Smooth muscle cell (in vitro differentiated cells): ENCODE data around the gene EIF2S1. TPM values are rescaled to one million over a fixed set of nuclear protein-coding genes. Genes with fewer than 3 reads are reported as not detected.

Experiments used
- DNase-seq: peaks from one replicate; lab custom pipeline; 2025; ENCODE audit not compliant: unreplicated experiment; lab: John Stamatoyannopoulos, UW
- H2AFZ ChIP-seq: fragments of 200-600 bp; sonication (generic); 2 replicates; pipeline ENCODE4 v1.6.0; 2016; ENCODE audit warnings: antibody characterized with exemption, low read depth, mild to moderate bottlenecking
- H3F3A ChIP-seq: fragments of 200-600 bp; sonication (generic); 2 replicates; pipeline ENCODE4 v1.6.0; 2017; ENCODE audit warnings: antibody characterized with exemption, low read depth
- H3K27ac ChIP-seq: fragments of 200-600 bp; sonication (generic); 2 replicates; pipeline ENCODE4 v1.5.1; 2016; ENCODE audit warnings: low read depth, mild to moderate bottlenecking
- H3K27me3 ChIP-seq: fragments of 200-600 bp; sonication (generic); 2 replicates; pipeline ENCODE4 v1.6.1; 2016; ENCODE audit warnings: low read depth, mild to moderate bottlenecking
- H3K36me3 ChIP-seq: fragments of 200-600 bp; sonication (generic); 2 replicates; pipeline ENCODE4 v1.5.1; 2016; ENCODE audit warnings: low read depth
- H3K4me1 ChIP-seq: fragments of 200-600 bp; sonication (generic); 2 replicates; pipeline ENCODE4 v1.5.1; 2016; ENCODE audit warnings: low read depth
- H3K4me2 ChIP-seq: fragments of 200-600 bp; sonication (generic); 2 replicates; pipeline ENCODE4 v1.6.0; 2016; ENCODE audit warnings: mild to moderate bottlenecking
- H3K4me3 ChIP-seq: fragments of 200-600 bp; sonication (generic); 2 replicates; pipeline ENCODE4 v1.5.1; 2016; ENCODE audit warnings: mild to moderate bottlenecking
- H3K79me2 ChIP-seq: fragments of 200-600 bp; sonication (generic); 2 replicates; pipeline ENCODE4 v1.6.0; 2016; ENCODE audit warnings: low read depth, mild to moderate bottlenecking
- H3K9ac ChIP-seq: fragments of 200-600 bp; sonication (generic); 2 replicates; pipeline ENCODE4 v1.6.0; 2016; ENCODE audit warnings: low read depth
- H3K9me3 ChIP-seq: fragments of 200-600 bp; sonication (generic); replicated peaks from 2 replicates; pipeline ENCODE4 v1.5.1; 2016; ENCODE audit warnings: low read depth
- H4K20me1 ChIP-seq: fragments of 200-600 bp; sonication (generic); 2 replicates; pipeline ENCODE4 v1.6.0; 2016; ENCODE audit warnings: low read depth
- WGBS: methylation state at CpG from one replicate; pipeline ENCODE4 v1.1.7; 2016; ENCODE audit warnings: low lambda C conversion rate; 5-methylcytosine and 5-hydroxymethylcytosine counted together
- polyA plus RNA-seq: library from polyadenylated mRNA; unstranded; fragments of >200 nt; fragmentation: Nextera tagmentation; extraction: Ambion mirVana; gene quantifications from 2 replicates; pipeline ENCODE4 v1.2.1, GENCODE V29; 2016
- total RNA-seq: library from RNA; depleted of rRNA; stranded (reverse); fragments of >200 nt; gene quantifications from 2 replicates; pipeline ENCODE4 v1.2.3, GENCODE V29; 2014
- TF ChIP-seq, protein P1 (sequence below): fragments of 200-600 bp; sonication (generic); IDR thresholded peaks from 2 replicates; pipeline ENCODE4 v1.5.1; 2017; ENCODE audit warnings: borderline replicate concordance, mild to moderate bottlenecking, antibody characterized with exemption; ENCODE audit not compliant: insufficient read depth, poor library complexity, severe bottlenecking

EIF2S1 gene
- total and polyA plus RNA-seq, 2 experiments from 2014 or later: 121 to 126 TPM

DNA sequence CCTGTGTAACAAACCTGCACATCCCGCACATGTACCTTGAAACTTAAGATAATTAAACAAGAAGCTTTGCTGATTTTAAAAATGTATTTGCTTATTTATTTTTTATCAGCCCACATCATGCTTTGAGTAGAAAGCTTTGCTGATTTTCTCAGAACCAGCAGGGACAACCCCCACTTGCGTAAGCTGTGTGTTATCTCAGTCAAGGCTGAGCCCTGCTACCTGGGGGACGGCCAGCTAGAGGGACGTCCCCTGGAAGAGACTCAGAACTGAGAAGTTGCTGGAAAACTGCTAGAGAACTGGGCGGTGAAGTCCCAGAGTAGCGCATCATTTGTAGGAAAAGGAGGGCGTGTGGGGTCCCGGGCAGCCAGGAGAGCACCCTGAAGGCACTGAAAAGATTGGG, 56.0 kb downstream of the EIF2S1 start:
- Histone ChIP-seq H3F3A (no peaks in the 10 kb centered on the region), H3K9ac (no peak overlapping the region), H3K4me2 (no peak overlapping the region), H3K27me3 (no peaks in the 10 kb centered on the region), H4K20me1 (no peaks in the 10 kb centered on the region), H3K9me3 (no peaks in the 10 kb centered on the region), H3K27ac (no peak overlapping the region), H3K4me1 (peaks cover 3% of the 10 kb centered on the region), H3K79me2 (no peaks in the 10 kb centered on the region), H3K36me3 (no peaks in the 10 kb centered on the region), H3K4me3 (no peak overlapping the region), H2AFZ (no peak overlapping the region)
- no peak for DNase-seq
- 80% methylated on average over 8 of the region's 8 CpGs for WGBS
- TF ChIP-seq, protein P1, sequence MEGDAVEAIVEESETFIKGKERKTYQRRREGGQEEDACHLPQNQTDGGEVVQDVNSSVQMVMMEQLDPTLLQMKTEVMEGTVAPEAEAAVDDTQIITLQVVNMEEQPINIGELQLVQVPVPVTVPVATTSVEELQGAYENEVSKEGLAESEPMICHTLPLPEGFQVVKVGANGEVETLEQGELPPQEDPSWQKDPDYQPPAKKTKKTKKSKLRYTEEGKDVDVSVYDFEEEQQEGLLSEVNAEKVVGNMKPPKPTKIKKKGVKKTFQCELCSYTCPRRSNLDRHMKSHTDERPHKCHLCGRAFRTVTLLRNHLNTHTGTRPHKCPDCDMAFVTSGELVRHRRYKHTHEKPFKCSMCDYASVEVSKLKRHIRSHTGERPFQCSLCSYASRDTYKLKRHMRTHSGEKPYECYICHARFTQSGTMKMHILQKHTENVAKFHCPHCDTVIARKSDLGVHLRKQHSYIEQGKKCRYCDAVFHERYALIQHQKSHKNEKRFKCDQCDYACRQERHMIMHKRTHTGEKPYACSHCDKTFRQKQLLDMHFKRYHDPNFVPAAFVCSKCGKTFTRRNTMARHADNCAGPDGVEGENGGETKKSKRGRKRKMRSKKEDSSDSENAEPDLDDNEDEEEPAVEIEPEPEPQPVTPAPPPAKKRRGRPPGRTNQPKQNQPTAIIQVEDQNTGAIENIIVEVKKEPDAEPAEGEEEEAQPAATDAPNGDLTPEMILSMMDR: no peak

- Histone ChIP-seq H3K4me1 (no peaks in the 10 kb centered on the region), H3K9ac (no peak overlapping the region), H3K27me3 (no peaks in the 10 kb centered on the region), H3K36me3 (no peaks in the 10 kb centered on the region), H3K4me2 (no peak overlapping the region), H3K27ac (no peak overlapping the region), H3K4me3 (no peak overlapping the region), H3F3A (no peaks in the 10 kb centered on the region), H3K9me3 (no peaks in the 10 kb centered on the region), H3K79me2 (no peaks in the 10 kb centered on the region), H4K20me1 (no peaks in the 10 kb centered on the region), H2AFZ (no peak overlapping the region)
- TF ChIP-seq, protein P1: no peak
- 91% methylated on average over 2 of the region's 2 CpGs for WGBS
- DNase-seq: no peak
Measured at GRCh38 chr14:67416810-67417209, 56.7 kb downstream of the EIF2S1 start.

DNA sequence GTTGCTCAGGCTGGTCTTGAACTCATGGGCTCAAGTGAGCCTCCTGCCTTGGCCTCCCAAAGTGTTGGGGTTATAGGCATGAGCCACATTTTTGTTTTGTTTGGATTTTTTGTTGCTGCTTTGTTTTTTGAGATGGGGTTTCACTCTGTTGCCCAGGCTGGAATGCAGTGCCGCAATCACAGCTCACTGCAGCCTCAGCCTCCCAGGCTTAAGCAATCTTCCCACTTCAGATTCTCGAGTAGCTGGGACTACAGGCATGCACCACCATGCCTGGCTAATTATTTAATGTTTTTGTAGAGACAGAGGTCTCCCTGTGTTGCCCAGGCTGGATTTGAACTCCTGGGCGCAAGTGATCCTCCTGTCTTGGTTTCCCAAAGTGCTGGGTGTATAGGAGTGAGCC, 57.5 kb downstream of the EIF2S1 start:
- no peaks in the 10 kb centered on the region for H3K36me3 ChIP-seq
- H2AFZ ChIP-seq: no peak overlapping the region
- no peak overlapping the region for H3K4me3 ChIP-seq
- H3K9ac ChIP-seq: no peak overlapping the region
- no peaks in the 10 kb centered on the region for H3F3A ChIP-seq
- no peak overlapping the region for H3K4me2 ChIP-seq
- no peaks in the 10 kb centered on the region for H3K79me2 ChIP-seq
- 54% methylated on average over 3 of the region's 3 CpGs for WGBS
- DNase-seq: no peak
- TF ChIP-seq, protein P1: no peak
- no peaks in the 10 kb centered on the region for H4K20me1 ChIP-seq
- H3K4me1 ChIP-seq: no peaks in the 10 kb centered on the region
- H3K27me3 ChIP-seq: no peaks in the 10 kb centered on the region
- H3K9me3 ChIP-seq: no peaks in the 10 kb centered on the region
- no peak overlapping the region for H3K27ac ChIP-seq

DNA sequence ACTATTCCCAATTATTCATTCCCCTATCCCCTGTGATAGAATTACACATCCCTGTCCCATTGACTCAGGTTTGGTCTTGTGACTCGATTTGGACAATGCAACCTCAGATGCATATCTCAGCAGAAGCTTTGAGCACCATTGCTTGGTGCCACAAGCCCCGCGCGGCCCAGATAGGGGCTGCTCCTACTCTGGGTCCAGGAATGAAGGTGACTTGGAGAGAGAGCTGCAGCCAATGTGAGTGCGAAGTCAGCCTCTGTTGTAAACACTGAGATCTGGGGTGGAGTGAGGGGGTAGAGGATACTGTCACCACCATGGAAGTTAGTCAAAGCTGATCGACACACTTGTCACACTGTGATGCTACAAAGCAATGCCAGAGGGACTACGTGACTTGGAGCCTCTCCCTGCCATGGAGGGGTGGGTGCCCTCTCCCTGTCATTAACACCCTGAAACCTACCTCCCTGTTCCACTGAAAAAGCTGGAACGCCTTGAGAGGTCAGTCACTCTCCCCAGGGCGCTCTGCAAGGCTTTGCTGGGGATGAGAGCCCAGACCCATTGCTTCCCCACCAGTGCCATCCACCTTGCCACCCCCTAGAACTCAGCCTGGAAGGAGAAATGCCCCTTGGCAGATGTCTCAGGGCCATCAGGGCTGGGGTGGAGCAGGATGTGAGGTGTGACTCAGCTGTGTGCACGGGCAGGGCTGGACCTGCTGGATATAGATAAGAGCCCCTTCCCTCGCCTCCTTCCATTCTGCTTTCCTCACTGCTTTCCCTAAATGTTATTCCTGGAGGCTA, 58.5 kb downstream of the EIF2S1 start:
- Histone ChIP-seq H3K27ac (no peak overlapping the region), H3K4me1 (no peaks in the 10 kb centered on the region), H3K9ac (no peak overlapping the region), H3K4me3 (no peak overlapping the region), H3K4me2 (no peak overlapping the region), H3K36me3 (no peaks in the 10 kb centered on the region), H3K27me3 (no peaks in the 10 kb centered on the region), H3K9me3 (no peaks in the 10 kb centered on the region), H2AFZ (no peak overlapping the region), H4K20me1 (no peaks in the 10 kb centered on the region), H3K79me2 (no peaks in the 10 kb centered on the region), H3F3A (no peaks in the 10 kb centered on the region)
- no peak for DNase-seq
- WGBS: 79% methylated on average over 11 of the region's 11 CpGs
- TF ChIP-seq, protein P1: no peak
